ENCODE results near the gene AP2A2. TPM values are rescaled to one million over a fixed set of nuclear protein-coding genes. Genes with fewer than 3 reads are reported as not detected.

AP2A2 gene
- total RNA-seq, 1 experiment from 2014 or later = 47.1 TPM

DNA sequence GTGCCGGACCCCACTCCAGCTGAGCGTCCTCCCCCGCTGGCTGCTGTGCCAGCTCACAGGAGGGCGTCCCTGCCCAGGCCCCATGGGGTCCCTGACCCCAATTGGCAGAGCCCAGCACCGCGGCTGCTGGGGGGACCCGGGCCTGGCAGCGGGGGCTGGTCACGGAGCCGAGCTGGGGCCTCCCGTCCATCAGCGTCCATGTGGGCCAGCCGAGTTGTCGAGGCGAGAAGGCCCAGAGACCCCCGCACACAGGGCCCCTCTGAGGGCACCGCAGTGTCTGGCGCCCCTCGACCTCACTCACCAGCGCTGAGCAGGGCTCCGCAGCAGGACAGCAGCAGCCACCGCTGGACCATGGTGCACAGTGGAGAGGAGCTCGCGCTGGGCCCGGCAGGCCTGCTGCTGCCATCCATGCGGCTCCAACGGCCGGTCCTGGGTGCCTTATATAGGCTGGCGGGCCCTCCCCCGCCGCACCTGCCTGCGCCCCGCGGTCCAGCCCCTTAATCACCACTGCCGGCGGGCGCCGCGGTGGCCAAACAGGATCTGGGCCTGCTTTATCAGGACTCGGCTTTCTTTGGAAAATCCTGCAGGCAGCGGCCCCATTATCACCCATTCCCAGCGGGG is 110.7 kb downstream of the AP2A2 start, which contains the start of gene MUC6 (continued):
- TF ChIP-seq, protein P1, sequence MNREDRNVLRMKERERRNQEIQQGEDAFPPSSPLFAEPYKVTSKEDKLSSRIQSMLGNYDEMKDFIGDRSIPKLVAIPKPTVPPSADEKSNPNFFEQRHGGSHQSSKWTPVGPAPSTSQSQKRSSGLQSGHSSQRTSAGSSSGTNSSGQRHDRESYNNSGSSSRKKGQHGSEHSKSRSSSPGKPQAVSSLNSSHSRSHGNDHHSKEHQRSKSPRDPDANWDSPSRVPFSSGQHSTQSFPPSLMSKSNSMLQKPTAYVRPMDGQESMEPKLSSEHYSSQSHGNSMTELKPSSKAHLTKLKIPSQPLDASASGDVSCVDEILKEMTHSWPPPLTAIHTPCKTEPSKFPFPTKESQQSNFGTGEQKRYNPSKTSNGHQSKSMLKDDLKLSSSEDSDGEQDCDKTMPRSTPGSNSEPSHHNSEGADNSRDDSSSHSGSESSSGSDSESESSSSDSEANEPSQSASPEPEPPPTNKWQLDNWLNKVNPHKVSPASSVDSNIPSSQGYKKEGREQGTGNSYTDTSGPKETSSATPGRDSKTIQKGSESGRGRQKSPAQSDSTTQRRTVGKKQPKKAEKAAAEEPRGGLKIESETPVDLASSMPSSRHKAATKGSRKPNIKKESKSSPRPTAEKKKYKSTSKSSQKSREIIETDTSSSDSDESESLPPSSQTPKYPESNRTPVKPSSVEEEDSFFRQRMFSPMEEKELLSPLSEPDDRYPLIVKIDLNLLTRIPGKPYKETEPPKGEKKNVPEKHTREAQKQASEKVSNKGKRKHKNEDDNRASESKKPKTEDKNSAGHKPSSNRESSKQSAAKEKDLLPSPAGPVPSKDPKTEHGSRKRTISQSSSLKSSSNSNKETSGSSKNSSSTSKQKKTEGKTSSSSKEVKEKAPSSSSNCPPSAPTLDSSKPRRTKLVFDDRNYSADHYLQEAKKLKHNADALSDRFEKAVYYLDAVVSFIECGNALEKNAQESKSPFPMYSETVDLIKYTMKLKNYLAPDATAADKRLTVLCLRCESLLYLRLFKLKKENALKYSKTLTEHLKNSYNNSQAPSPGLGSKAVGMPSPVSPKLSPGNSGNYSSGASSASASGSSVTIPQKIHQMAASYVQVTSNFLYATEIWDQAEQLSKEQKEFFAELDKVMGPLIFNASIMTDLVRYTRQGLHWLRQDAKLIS (CRISPR knock-in tag; IDR thresholded peaks at IDR 0.05; ENCODE audit: borderline replicate concordance) = no peak
- TF ChIP-seq ZNF396 (CRISPR knock-in tag; IDR thresholded peaks at IDR 0.05; ENCODE audit: borderline replicate concordance) = no peak
- TF ChIP-seq SP1 (CRISPR knock-in tag; conservative IDR thresholded peaks at IDR 0.05) = no peak
- no peak for TF ChIP-seq NFE2L1 (CRISPR knock-in tag; IDR thresholded peaks at IDR 0.05)
- TF ChIP-seq, protein P2, sequence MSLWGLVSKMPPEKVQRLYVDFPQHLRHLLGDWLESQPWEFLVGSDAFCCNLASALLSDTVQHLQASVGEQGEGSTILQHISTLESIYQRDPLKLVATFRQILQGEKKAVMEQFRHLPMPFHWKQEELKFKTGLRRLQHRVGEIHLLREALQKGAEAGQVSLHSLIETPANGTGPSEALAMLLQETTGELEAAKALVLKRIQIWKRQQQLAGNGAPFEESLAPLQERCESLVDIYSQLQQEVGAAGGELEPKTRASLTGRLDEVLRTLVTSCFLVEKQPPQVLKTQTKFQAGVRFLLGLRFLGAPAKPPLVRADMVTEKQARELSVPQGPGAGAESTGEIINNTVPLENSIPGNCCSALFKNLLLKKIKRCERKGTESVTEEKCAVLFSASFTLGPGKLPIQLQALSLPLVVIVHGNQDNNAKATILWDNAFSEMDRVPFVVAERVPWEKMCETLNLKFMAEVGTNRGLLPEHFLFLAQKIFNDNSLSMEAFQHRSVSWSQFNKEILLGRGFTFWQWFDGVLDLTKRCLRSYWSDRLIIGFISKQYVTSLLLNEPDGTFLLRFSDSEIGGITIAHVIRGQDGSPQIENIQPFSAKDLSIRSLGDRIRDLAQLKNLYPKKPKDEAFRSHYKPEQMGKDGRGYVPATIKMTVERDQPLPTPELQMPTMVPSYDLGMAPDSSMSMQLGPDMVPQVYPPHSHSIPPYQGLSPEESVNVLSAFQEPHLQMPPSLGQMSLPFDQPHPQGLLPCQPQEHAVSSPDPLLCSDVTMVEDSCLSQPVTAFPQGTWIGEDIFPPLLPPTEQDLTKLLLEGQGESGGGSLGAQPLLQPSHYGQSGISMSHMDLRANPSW (CRISPR knock-in tag; conservative IDR thresholded peaks at IDR 0.05; ENCODE audit: low read depth) = no peak
- no peak for TF ChIP-seq ESRRA (CRISPR knock-in tag; IDR thresholded peaks at IDR 0.05; ENCODE audit: borderline replicate concordance)
- TF ChIP-seq, protein P3, sequence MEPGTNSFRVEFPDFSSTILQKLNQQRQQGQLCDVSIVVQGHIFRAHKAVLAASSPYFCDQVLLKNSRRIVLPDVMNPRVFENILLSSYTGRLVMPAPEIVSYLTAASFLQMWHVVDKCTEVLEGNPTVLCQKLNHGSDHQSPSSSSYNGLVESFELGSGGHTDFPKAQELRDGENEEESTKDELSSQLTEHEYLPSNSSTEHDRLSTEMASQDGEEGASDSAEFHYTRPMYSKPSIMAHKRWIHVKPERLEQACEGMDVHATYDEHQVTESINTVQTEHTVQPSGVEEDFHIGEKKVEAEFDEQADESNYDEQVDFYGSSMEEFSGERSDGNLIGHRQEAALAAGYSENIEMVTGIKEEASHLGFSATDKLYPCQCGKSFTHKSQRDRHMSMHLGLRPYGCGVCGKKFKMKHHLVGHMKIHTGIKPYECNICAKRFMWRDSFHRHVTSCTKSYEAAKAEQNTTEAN (CRISPR knock-in tag; IDR thresholded peaks at IDR 0.05) = no peak
- TF ChIP-seq RELA (CRISPR knock-in tag; IDR thresholded peaks at IDR 0.05; ENCODE audit: borderline replicate concordance) = no peak
- TF ChIP-seq, protein P4, sequence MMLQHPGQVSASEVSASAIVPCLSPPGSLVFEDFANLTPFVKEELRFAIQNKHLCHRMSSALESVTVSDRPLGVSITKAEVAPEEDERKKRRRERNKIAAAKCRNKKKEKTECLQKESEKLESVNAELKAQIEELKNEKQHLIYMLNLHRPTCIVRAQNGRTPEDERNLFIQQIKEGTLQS (CRISPR knock-in tag; conservative IDR thresholded peaks at IDR 0.05) = no peak
- TF ChIP-seq, protein P5, sequence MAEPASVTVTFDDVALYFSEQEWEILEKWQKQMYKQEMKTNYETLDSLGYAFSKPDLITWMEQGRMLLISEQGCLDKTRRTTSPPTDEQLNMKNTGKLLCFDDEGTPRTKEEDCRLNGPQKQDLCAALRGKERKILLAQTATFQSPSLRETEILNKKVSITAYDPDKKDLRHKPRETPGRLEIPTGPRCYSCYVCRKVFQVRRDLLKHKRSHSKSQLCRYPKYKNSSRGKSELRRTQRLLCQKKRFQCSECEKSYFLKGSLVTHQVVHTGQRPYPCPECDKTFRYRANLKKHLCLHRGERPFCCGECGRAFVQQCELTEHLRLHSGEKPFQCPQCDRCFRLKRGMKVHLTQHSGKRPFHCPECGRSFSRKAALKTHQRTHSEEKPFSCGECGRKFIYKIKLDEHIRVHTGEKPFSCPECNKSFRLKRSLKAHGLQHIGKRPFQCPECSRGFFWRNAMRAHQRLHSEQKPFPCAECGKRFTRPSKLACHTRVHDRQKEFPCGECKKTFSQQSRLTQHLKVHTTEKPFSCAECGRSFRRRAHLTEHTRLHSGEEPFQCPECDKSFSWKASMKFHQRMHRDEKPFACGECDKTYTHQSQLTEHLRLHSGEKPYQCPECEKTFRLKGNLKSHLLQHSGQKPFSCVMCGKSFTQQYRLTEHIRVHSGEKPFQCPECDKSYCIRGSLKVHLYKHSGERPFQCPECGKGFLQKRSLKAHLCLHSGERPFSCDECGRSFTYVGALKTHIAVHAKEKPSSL (CRISPR knock-in tag; conservative IDR thresholded peaks at IDR 0.05) = no peak

GRCh38 chr11:1036931-1037330 is 111.3 kb downstream of the AP2A2 start:
- Mint-ChIP-seq H3K27me3 (ENCODE audit: low read depth) (no peaks in the 10 kb centered on the region), H3K27ac (no peak overlapping the region), H3K9me3 (peaks cover 6% of the 10 kb centered on the region), H3K36me3 (no peaks in the 10 kb centered on the region), H3K4me1 (no peaks in the 10 kb centered on the region), H3K4me3 (no peak overlapping the region)
- DNase-seq (ENCODE audit: low spot score) = no peak
- ChIA-PET POLR2A (no interaction called here), CTCF (interaction anchor here (1.4 kb wide), 2 partner anchors 14 to 188 kb away, joined by 4 read pairs; no protein-coding TSS in a partner anchor)
- no peak for ATAC-seq
- TF ChIP-seq, protein P6, sequence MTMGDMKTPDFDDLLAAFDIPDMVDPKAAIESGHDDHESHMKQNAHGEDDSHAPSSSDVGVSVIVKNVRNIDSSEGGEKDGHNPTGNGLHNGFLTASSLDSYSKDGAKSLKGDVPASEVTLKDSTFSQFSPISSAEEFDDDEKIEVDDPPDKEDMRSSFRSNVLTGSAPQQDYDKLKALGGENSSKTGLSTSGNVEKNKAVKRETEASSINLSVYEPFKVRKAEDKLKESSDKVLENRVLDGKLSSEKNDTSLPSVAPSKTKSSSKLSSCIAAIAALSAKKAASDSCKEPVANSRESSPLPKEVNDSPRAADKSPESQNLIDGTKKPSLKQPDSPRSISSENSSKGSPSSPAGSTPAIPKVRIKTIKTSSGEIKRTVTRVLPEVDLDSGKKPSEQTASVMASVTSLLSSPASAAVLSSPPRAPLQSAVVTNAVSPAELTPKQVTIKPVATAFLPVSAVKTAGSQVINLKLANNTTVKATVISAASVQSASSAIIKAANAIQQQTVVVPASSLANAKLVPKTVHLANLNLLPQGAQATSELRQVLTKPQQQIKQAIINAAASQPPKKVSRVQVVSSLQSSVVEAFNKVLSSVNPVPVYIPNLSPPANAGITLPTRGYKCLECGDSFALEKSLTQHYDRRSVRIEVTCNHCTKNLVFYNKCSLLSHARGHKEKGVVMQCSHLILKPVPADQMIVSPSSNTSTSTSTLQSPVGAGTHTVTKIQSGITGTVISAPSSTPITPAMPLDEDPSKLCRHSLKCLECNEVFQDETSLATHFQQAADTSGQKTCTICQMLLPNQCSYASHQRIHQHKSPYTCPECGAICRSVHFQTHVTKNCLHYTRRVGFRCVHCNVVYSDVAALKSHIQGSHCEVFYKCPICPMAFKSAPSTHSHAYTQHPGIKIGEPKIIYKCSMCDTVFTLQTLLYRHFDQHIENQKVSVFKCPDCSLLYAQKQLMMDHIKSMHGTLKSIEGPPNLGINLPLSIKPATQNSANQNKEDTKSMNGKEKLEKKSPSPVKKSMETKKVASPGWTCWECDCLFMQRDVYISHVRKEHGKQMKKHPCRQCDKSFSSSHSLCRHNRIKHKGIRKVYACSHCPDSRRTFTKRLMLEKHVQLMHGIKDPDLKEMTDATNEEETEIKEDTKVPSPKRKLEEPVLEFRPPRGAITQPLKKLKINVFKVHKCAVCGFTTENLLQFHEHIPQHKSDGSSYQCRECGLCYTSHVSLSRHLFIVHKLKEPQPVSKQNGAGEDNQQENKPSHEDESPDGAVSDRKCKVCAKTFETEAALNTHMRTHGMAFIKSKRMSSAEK (CRISPR knock-in tag; IDR thresholded peaks at IDR 0.05; ENCODE audit: borderline replicate concordance) = no peak
- TF ChIP-seq ZNF423 (CRISPR knock-in tag; IDR thresholded peaks at IDR 0.05) (no peak), ZNF232 (CRISPR knock-in tag; IDR thresholded peaks at IDR 0.05) (no peak), NFE2L1 (CRISPR knock-in tag; IDR thresholded peaks at IDR 0.05) (no peak), ZNF512 (CRISPR knock-in tag; IDR thresholded peaks at IDR 0.05; ENCODE audit: borderline replicate concordance) (no peak)
- TF ChIP-seq, protein P4 (CRISPR knock-in tag; conservative IDR thresholded peaks at IDR 0.05) = no peak

Measured in WTC11 (cell line).